Astrocyte (in vitro differentiated cells and primary cell): ENCODE data around the gene INPP5J. TPM values are rescaled to one million over a fixed set of nuclear protein-coding genes. Genes with fewer than 3 reads are reported as not detected.

Source experiments
- DNase-seq: peaks from one replicate; pipeline ENCODE4 v3.0.0-alpha.2; 2010; ENCODE audit warnings: low read depth
- FAIRE-seq: peaks from 2 replicates; lab custom pipeline; 2011; peaks lifted over from hg19 to GRCh38; lab: Jason Lieb, UNC
- H2AFZ ChIP-seq: 2 replicates; pipeline ENCODE4 v1.6.0; 2012; ENCODE audit warnings: low read depth, low read length, inconsistent platforms
- H3K27ac ChIP-seq: 2 replicates; pipeline ENCODE4 v1.5.1; 2011; ENCODE audit warnings: low read depth, low read length, inconsistent platforms
- H3K27me3 ChIP-seq: 2 replicates; pipeline ENCODE4 v1.6.0; 2011; ENCODE audit warnings: low read length, inconsistent platforms; ENCODE audit not compliant: insufficient read depth
- H3K36me3 ChIP-seq: 2 replicates; pipeline ENCODE4 v1.5.1; 2011; ENCODE audit warnings: low read length, inconsistent platforms; ENCODE audit not compliant: insufficient read depth
- H3K4me1 ChIP-seq: 2 replicates; pipeline ENCODE4 v1.5.1; 2011; ENCODE audit warnings: low read length, inconsistent platforms; ENCODE audit not compliant: insufficient read depth
- H3K4me2 ChIP-seq: 2 replicates; pipeline ENCODE4 v1.6.0; 2012; ENCODE audit warnings: low read length, inconsistent platforms
- H3K4me3 ChIP-seq: 2 replicates; pipeline ENCODE4 v1.5.1; 2011; ENCODE audit warnings: low read depth, mild to moderate bottlenecking, low read length, inconsistent platforms; ENCODE audit not compliant: insufficient read depth
- H3K79me2 ChIP-seq: 2 replicates; pipeline ENCODE4 v1.6.0; 2012; ENCODE audit warnings: mild to moderate bottlenecking, low read length, inconsistent platforms; ENCODE audit not compliant: insufficient read depth
- H3K9ac ChIP-seq: 2 replicates; pipeline ENCODE4 v1.6.0; 2012; ENCODE audit warnings: mild to moderate bottlenecking, low read length, inconsistent platforms
- H3K9me3 ChIP-seq: 2 replicates; pipeline ENCODE4 v1.5.1; 2012; ENCODE audit warnings: low read depth, mild to moderate bottlenecking, low read length, inconsistent platforms; ENCODE audit not compliant: insufficient read depth
- H4K20me1 ChIP-seq: 2 replicates; pipeline ENCODE4 v1.6.0; 2012; ENCODE audit warnings: low read length, inconsistent platforms; ENCODE audit not compliant: insufficient read depth
- H3K27ac Mint-ChIP-seq: one replicate; pipeline ENCODE4 v1.8.0; 2021; ENCODE audit warnings: mild to moderate bottlenecking, mixed read lengths; ENCODE audit not compliant: unreplicated experiment
- H3K27me3 Mint-ChIP-seq: one replicate; pipeline ENCODE4 v1.8.0; 2021; ENCODE audit warnings: low read depth, mixed read lengths; ENCODE audit not compliant: unreplicated experiment
- H3K36me3 Mint-ChIP-seq: one replicate; pipeline ENCODE4 v1.8.0; 2021; ENCODE audit warnings: low read depth, mixed read lengths; ENCODE audit not compliant: unreplicated experiment
- H3K4me1 Mint-ChIP-seq: one replicate; pipeline ENCODE4 v1.8.0; 2021; ENCODE audit warnings: low read depth, mixed read lengths; ENCODE audit not compliant: unreplicated experiment
- H3K4me3 Mint-ChIP-seq: one replicate; pipeline ENCODE4 v1.8.0; 2021; ENCODE audit warnings: mild to moderate bottlenecking, moderate library complexity, mixed read lengths; ENCODE audit not compliant: unreplicated experiment
- H3K9me3 Mint-ChIP-seq: one replicate; pipeline ENCODE4 v1.8.0; 2021; ENCODE audit warnings: mild to moderate bottlenecking, mixed read lengths; ENCODE audit not compliant: unreplicated experiment
- EZH2 ChIP-seq: IDR thresholded peaks from 2 replicates; pipeline ENCODE4 v1.6.1; 2012; ENCODE audit warnings: mild to moderate bottlenecking, low read length, inconsistent platforms; ENCODE audit not compliant: insufficient read depth
- total RNA-seq: library from RNA; stranded (reverse); gene quantifications from 2 replicates; pipeline ENCODE4 v1.2.1, GENCODE V29; 2021
- TF ChIP-seq, protein P1 (sequence below): IDR thresholded peaks from 2 replicates; pipeline ENCODE4 v1.5.1; 2011; ENCODE audit warnings: low read depth, mild to moderate bottlenecking, inconsistent platforms, low read length, moderate library complexity; ENCODE audit not compliant: insufficient read depth

INPP5J gene
- total RNA-seq, 1 donor from 2014 or later: 3.0 TPM

GRCh38 chr22:31127181-31127772 lies 4.5 kb downstream of the INPP5J start:
- Histone ChIP-seq H3K9me3 (no peaks in the 10 kb centered on the region), H3K27me3 (peaks cover 7% of the 10 kb centered on the region), H3K36me3 (no peaks in the 10 kb centered on the region), H2AFZ (no peak overlapping the region), H3K79me2 (no peaks in the 10 kb centered on the region), H3K9ac (no peak overlapping the region), H3K4me2 (no peak overlapping the region), H3K27ac (no peak overlapping the region), H4K20me1 (no peaks in the 10 kb centered on the region), H3K4me3 (no peak overlapping the region), H3K4me1 (peaks cover 3% of the 10 kb centered on the region)
- Mint-ChIP-seq H3K36me3 (peaks cover 1% of the 10 kb centered on the region), H3K4me3 (no peak overlapping the region), H3K4me1 (no peaks in the 10 kb centered on the region), H3K27ac (no peak overlapping the region), H3K27me3 (peaks cover 18% of the 10 kb centered on the region), H3K9me3 (no peaks in the 10 kb centered on the region)
- TF ChIP-seq EZH2: no peak
- TF ChIP-seq, protein P1, sequence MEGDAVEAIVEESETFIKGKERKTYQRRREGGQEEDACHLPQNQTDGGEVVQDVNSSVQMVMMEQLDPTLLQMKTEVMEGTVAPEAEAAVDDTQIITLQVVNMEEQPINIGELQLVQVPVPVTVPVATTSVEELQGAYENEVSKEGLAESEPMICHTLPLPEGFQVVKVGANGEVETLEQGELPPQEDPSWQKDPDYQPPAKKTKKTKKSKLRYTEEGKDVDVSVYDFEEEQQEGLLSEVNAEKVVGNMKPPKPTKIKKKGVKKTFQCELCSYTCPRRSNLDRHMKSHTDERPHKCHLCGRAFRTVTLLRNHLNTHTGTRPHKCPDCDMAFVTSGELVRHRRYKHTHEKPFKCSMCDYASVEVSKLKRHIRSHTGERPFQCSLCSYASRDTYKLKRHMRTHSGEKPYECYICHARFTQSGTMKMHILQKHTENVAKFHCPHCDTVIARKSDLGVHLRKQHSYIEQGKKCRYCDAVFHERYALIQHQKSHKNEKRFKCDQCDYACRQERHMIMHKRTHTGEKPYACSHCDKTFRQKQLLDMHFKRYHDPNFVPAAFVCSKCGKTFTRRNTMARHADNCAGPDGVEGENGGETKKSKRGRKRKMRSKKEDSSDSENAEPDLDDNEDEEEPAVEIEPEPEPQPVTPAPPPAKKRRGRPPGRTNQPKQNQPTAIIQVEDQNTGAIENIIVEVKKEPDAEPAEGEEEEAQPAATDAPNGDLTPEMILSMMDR: no peak
- DNase-seq (no peak), FAIRE-seq (no peak)

DNA sequence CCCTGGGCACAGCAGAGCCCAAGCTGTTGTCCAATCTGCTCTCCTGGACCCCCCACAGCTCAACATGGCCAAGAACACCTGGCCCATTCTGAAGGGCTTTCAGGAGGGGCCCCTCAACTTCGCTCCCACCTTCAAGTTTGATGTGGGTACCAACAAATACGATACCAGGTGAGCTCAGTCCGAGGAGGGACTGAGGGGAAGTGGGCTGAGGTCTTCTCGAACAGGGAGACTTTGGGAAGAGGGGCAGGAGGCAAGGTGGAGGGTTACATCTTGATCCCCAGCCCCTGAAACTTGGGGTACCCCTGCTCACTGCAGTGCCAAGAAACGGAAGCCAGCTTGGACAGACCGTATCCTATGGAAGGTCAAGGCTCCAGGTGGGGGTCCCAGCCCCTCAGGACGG lies 5.4 kb downstream of the INPP5J start:
- H3K9ac ChIP-seq: no peak overlapping the region
- peaks cover 6% of the 10 kb centered on the region for H3K36me3 Mint-ChIP-seq
- H2AFZ ChIP-seq: no peak overlapping the region
- H3K4me2 ChIP-seq: no peak overlapping the region
- no peaks in the 10 kb centered on the region for H3K4me1 Mint-ChIP-seq
- DNase-seq (no peak), FAIRE-seq (no peak)
- H3K4me3 ChIP-seq: no peak overlapping the region
- no peak for TF ChIP-seq EZH2
- TF ChIP-seq, protein P1: no peak
- no peaks in the 10 kb centered on the region for H3K79me2 ChIP-seq
- no peak overlapping the region for H3K27ac Mint-ChIP-seq
- peaks cover 2% of the 10 kb centered on the region for H3K4me1 ChIP-seq
- no peaks in the 10 kb centered on the region for H3K9me3 ChIP-seq
- peaks cover 7% of the 10 kb centered on the region for H3K27me3 ChIP-seq
- no peak overlapping the region for H3K4me3 Mint-ChIP-seq
- H3K27ac ChIP-seq: no peak overlapping the region
- H3K27me3 Mint-ChIP-seq: peaks cover 21% of the 10 kb centered on the region
- H3K36me3 ChIP-seq: no peaks in the 10 kb centered on the region
- H3K9me3 Mint-ChIP-seq: no peaks in the 10 kb centered on the region
- H4K20me1 ChIP-seq: no peaks in the 10 kb centered on the region

DNA sequence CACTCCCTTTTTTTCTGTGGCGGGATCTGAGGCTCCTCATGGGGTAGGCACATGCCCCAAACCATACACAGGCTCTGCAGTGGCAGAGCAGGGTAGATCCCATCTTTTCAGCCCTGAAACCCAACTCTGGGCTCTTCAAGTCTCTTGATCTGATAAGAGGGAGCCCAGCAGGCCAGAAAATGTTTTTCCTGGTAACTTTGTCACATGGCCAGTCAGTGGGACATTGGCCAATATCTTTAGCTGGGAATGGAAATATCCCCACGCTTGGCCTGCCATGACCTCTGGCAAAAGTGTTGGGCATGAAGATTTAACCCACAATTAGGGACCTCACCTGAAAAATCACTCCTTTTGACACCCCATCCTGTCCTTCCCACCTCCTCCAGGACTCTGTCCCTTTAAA lies 8.1 kb downstream of the INPP5J start:
- no peak overlapping the region for H3K4me2 ChIP-seq
- H3K27me3 Mint-ChIP-seq: peaks cover 3% of the 10 kb centered on the region
- no peaks in the 10 kb centered on the region for H3K9me3 Mint-ChIP-seq
- H3K4me1 Mint-ChIP-seq: no peaks in the 10 kb centered on the region
- H3K9me3 ChIP-seq: no peaks in the 10 kb centered on the region
- no peaks in the 10 kb centered on the region for H3K27me3 ChIP-seq
- H3K9ac ChIP-seq: no peak overlapping the region
- TF ChIP-seq, protein P1: no peak
- no peak for TF ChIP-seq EZH2
- no peaks in the 10 kb centered on the region for H4K20me1 ChIP-seq
- H3K4me1 ChIP-seq: no peaks in the 10 kb centered on the region
- DNase-seq: no peak
- no peak overlapping the region for H2AFZ ChIP-seq
- no peak overlapping the region for H3K27ac ChIP-seq
- no peak overlapping the region for H3K27ac Mint-ChIP-seq
- H3K4me3 Mint-ChIP-seq: no peak overlapping the region
- peaks cover 6% of the 10 kb centered on the region for H3K36me3 Mint-ChIP-seq
- no peak overlapping the region for H3K4me3 ChIP-seq
- no peaks in the 10 kb centered on the region for H3K79me2 ChIP-seq
- no peak for FAIRE-seq
- no peaks in the 10 kb centered on the region for H3K36me3 ChIP-seq
